Ectodermal cell (in vitro differentiated cells): ENCODE data around the gene COPS9.

ENCODE experiments used
- H3K27ac ChIP-seq: 2 replicates; pipeline ENCODE4 v1.7.0; 2013; ENCODE audit warnings: mild to moderate bottlenecking, low read depth, low read length; ENCODE audit not compliant: insufficient read depth, poor library complexity, severe bottlenecking
- H3K27me3 ChIP-seq: 2 replicates; pipeline ENCODE4 v1.7.0; 2013; ENCODE audit warnings: mild to moderate bottlenecking, low read length; ENCODE audit not compliant: insufficient read depth, control insufficient read depth, poor library complexity, severe bottlenecking
- H3K36me3 ChIP-seq: one replicate; pipeline ENCODE4 v1.7.0; 2013; ENCODE audit warnings: low read length; ENCODE audit not compliant: control insufficient read depth, insufficient read depth
- H3K4me1 ChIP-seq: one replicate; pipeline ENCODE4 v1.7.0; 2013; ENCODE audit warnings: low read length; ENCODE audit not compliant: control insufficient read depth, insufficient read depth
- H3K4me3 ChIP-seq: 2 replicates; pipeline ENCODE4 v1.7.0; 2013; ENCODE audit warnings: low read depth, low read length, control low read depth; ENCODE audit not compliant: insufficient read depth
- H3K9me3 ChIP-seq: 2 replicates; pipeline ENCODE4 v1.7.0; 2013; ENCODE audit warnings: mild to moderate bottlenecking, low read length, moderate library complexity; ENCODE audit not compliant: control insufficient read depth
- WGBS, 2 experiments: methylation state at CpG; one replicate each; pipeline ENCODE4 v1.1.7; 2013; ENCODE audit warnings: missing lambda C conversion rate in 2 of 2; 5-methylcytosine and 5-hydroxymethylcytosine counted together

COPS9 gene

GRCh38 chr2:240174496-240174895, 38.4 kb upstream of the COPS9 start:
- no peaks in the 10 kb centered on the region for H3K27me3 ChIP-seq
- no peak overlapping the region for H3K4me3 ChIP-seq
- no peaks in the 10 kb centered on the region for H3K9me3 ChIP-seq
- WGBS, 2 experiments: 94 to 95% methylated on average over 7 of the region's 7 CpGs
- H3K4me1 ChIP-seq: peaks cover 18% of the 10 kb centered on the region
- no peaks in the 10 kb centered on the region for H3K36me3 ChIP-seq
- H3K27ac ChIP-seq: no peak overlapping the region

GRCh38 chr2:240172071-240172895, 36.2 kb upstream of the COPS9 start:
- no peaks in the 10 kb centered on the region for H3K9me3 ChIP-seq
- H3K27ac ChIP-seq: no peak overlapping the region
- no peaks in the 10 kb centered on the region for H3K27me3 ChIP-seq
- peaks cover 18% of the 10 kb centered on the region for H3K4me1 ChIP-seq
- WGBS, 2 experiments: 92 to 94% methylated on average over 13 of the region's 13 CpGs
- no peaks in the 10 kb centered on the region for H3K36me3 ChIP-seq
- H3K4me3 ChIP-seq: no peak overlapping the region

- no peaks in the 10 kb centered on the region for H3K9me3 ChIP-seq
- H3K4me3 ChIP-seq: no peak overlapping the region
- H3K27ac ChIP-seq: no peak overlapping the region
- peaks cover 18% of the 10 kb centered on the region for H3K4me1 ChIP-seq
- 91% methylated on average over 3 of the region's 3 CpGs for WGBS, 2 experiments
- H3K36me3 ChIP-seq: no peaks in the 10 kb centered on the region
- H3K27me3 ChIP-seq: no peaks in the 10 kb centered on the region
Observed at GRCh38 chr2:240170883-240171282, 34.8 kb upstream of the COPS9 start.

GRCh38 chr2:240170354-240170735, 34.2 kb upstream of the COPS9 start:
- Histone ChIP-seq H3K27me3 (no peaks in the 10 kb centered on the region), H3K4me3 (no peak overlapping the region), H3K36me3 (no peaks in the 10 kb centered on the region), H3K27ac (no peak overlapping the region), H3K9me3 (no peaks in the 10 kb centered on the region), H3K4me1 (peaks cover 18% of the 10 kb centered on the region)
- 37 to 54% methylated on average over 4 to 5 of the region's 6 CpGs for WGBS, 2 experiments

- no peaks in the 10 kb centered on the region for H3K36me3 ChIP-seq
- H3K4me3 ChIP-seq: no peak overlapping the region
- H3K4me1 ChIP-seq: peaks cover 18% of the 10 kb centered on the region
- H3K27me3 ChIP-seq: no peaks in the 10 kb centered on the region
- no peak overlapping the region for H3K27ac ChIP-seq
- WGBS, 2 experiments: 84 to 85% methylated on average over 15 of the region's 15 CpGs
- H3K9me3 ChIP-seq: no peaks in the 10 kb centered on the region
Observed at GRCh38 chr2:240169486-240170353, 33.6 kb upstream of the COPS9 start.

GRCh38 chr2:240168546-240169361, 32.6 kb upstream of the COPS9 start:
- no peak overlapping the region for H3K27ac ChIP-seq
- no peaks in the 10 kb centered on the region for H3K36me3 ChIP-seq
- no peaks in the 10 kb centered on the region for H3K27me3 ChIP-seq
- H3K9me3 ChIP-seq: no peaks in the 10 kb centered on the region
- 88% methylated on average over 26 of the region's 26 CpGs for WGBS, 2 experiments
- H3K4me3 ChIP-seq: no peak overlapping the region
- H3K4me1 ChIP-seq: peaks cover 18% of the 10 kb centered on the region

- Histone ChIP-seq H3K9me3 (no peaks in the 10 kb centered on the region), H3K36me3 (no peaks in the 10 kb centered on the region), H3K27ac (no peak overlapping the region), H3K4me3 (no peak overlapping the region), H3K27me3 (no peaks in the 10 kb centered on the region), H3K4me1 (peaks cover 18% of the 10 kb centered on the region)
- WGBS, 2 experiments: 90 to 92% methylated on average over 18 of the region's 18 CpGs
Observed at GRCh38 chr2:240168041-240168440, 31.9 kb upstream of the COPS9 start.

GRCh38 chr2:240167588-240167880, 31.4 kb upstream of the COPS9 start:
- Histone ChIP-seq H3K36me3 (no peaks in the 10 kb centered on the region), H3K27me3 (no peaks in the 10 kb centered on the region), H3K9me3 (no peaks in the 10 kb centered on the region), H3K4me1 (peaks cover 18% of the 10 kb centered on the region), H3K4me3 (no peak overlapping the region), H3K27ac (no peak overlapping the region)
- 89 to 93% methylated on average over 9 of the region's 9 CpGs for WGBS, 2 experiments

GRCh38 chr2:240166761-240167587, 30.9 kb upstream of the COPS9 start:
- H3K36me3 ChIP-seq: no peaks in the 10 kb centered on the region
- 93 to 94% methylated on average over 21 of the region's 21 CpGs for WGBS, 2 experiments
- no peaks in the 10 kb centered on the region for H3K9me3 ChIP-seq
- H3K4me1 ChIP-seq: peaks cover 18% of the 10 kb centered on the region
- no peak overlapping the region for H3K4me3 ChIP-seq
- H3K27me3 ChIP-seq: no peaks in the 10 kb centered on the region
- H3K27ac ChIP-seq: no peak overlapping the region
